Smooth muscle cell (in vitro differentiated cells): ENCODE measurements around the gene GFAP. TPM values are rescaled to one million over a fixed set of nuclear protein-coding genes. Genes with fewer than 3 reads are reported as not detected.

Source experiments
- DNase-seq: peaks from one replicate; lab custom pipeline; 2025; ENCODE audit not compliant: unreplicated experiment; lab: John Stamatoyannopoulos, UW
- H2AFZ ChIP-seq: fragments of 200-600 bp; sonication (generic); 2 replicates; pipeline ENCODE4 v1.6.0; 2016; ENCODE audit warnings: antibody characterized with exemption, low read depth, mild to moderate bottlenecking
- H3F3A ChIP-seq: fragments of 200-600 bp; sonication (generic); 2 replicates; pipeline ENCODE4 v1.6.0; 2017; ENCODE audit warnings: antibody characterized with exemption, low read depth
- H3K27ac ChIP-seq: fragments of 200-600 bp; sonication (generic); 2 replicates; pipeline ENCODE4 v1.5.1; 2016; ENCODE audit warnings: low read depth, mild to moderate bottlenecking
- H3K27me3 ChIP-seq: fragments of 200-600 bp; sonication (generic); 2 replicates; pipeline ENCODE4 v1.6.1; 2016; ENCODE audit warnings: low read depth, mild to moderate bottlenecking
- H3K36me3 ChIP-seq: fragments of 200-600 bp; sonication (generic); 2 replicates; pipeline ENCODE4 v1.5.1; 2016; ENCODE audit warnings: low read depth
- H3K4me1 ChIP-seq: fragments of 200-600 bp; sonication (generic); 2 replicates; pipeline ENCODE4 v1.5.1; 2016; ENCODE audit warnings: low read depth
- H3K4me2 ChIP-seq: fragments of 200-600 bp; sonication (generic); 2 replicates; pipeline ENCODE4 v1.6.0; 2016; ENCODE audit warnings: mild to moderate bottlenecking
- H3K4me3 ChIP-seq: fragments of 200-600 bp; sonication (generic); 2 replicates; pipeline ENCODE4 v1.5.1; 2016; ENCODE audit warnings: mild to moderate bottlenecking
- H3K79me2 ChIP-seq: fragments of 200-600 bp; sonication (generic); 2 replicates; pipeline ENCODE4 v1.6.0; 2016; ENCODE audit warnings: low read depth, mild to moderate bottlenecking
- H3K9ac ChIP-seq: fragments of 200-600 bp; sonication (generic); 2 replicates; pipeline ENCODE4 v1.6.0; 2016; ENCODE audit warnings: low read depth
- H3K9me3 ChIP-seq: fragments of 200-600 bp; sonication (generic); replicated peaks from 2 replicates; pipeline ENCODE4 v1.5.1; 2016; ENCODE audit warnings: low read depth
- H4K20me1 ChIP-seq: fragments of 200-600 bp; sonication (generic); 2 replicates; pipeline ENCODE4 v1.6.0; 2016; ENCODE audit warnings: low read depth
- CTCF ChIP-seq: fragments of 200-600 bp; sonication (generic); IDR thresholded peaks from 2 replicates; pipeline ENCODE4 v1.5.1; 2017; ENCODE audit warnings: borderline replicate concordance, mild to moderate bottlenecking, antibody characterized with exemption; ENCODE audit not compliant: insufficient read depth, poor library complexity, severe bottlenecking
- WGBS: methylation state at CpG from one replicate; pipeline ENCODE4 v1.1.7; 2016; ENCODE audit warnings: low lambda C conversion rate; 5-methylcytosine and 5-hydroxymethylcytosine counted together
- polyA plus RNA-seq: library from polyadenylated mRNA; unstranded; fragments of >200 nt; fragmentation: Nextera tagmentation; extraction: Ambion mirVana; gene quantifications from 2 replicates; pipeline ENCODE4 v1.2.1, GENCODE V29; 2016
- total RNA-seq: library from RNA; depleted of rRNA; stranded (reverse); fragments of >200 nt; gene quantifications from 2 replicates; pipeline ENCODE4 v1.2.3, GENCODE V29; 2014

GFAP gene
- total and polyA plus RNA-seq, 2 experiments from 2014 or later = 0.04 to 0.64 TPM

- Histone ChIP-seq H3K4me2 (no peak overlapping the region), H3K27ac (no peak overlapping the region), H3K4me1 (peaks cover 4% of the 10 kb centered on the region), H3F3A (no peaks in the 10 kb centered on the region), H3K27me3 (no peaks in the 10 kb centered on the region), H4K20me1 (no peaks in the 10 kb centered on the region), H3K4me3 (no peak overlapping the region), H2AFZ (no peak overlapping the region), H3K36me3 (no peaks in the 10 kb centered on the region), H3K79me2 (no peaks in the 10 kb centered on the region), H3K9ac (no peak overlapping the region), H3K9me3 (no peaks in the 10 kb centered on the region)
- no peak for TF ChIP-seq CTCF
- WGBS = 90% methylated on average over 19 of the region's 19 CpGs
- DNase-seq = no peak
Observed at GRCh38 chr17:44922746-44923470, 7.6 kb upstream of the GFAP start.

- Histone ChIP-seq H3K27me3 (no peaks in the 10 kb centered on the region), H3K4me1 (peaks cover 4% of the 10 kb centered on the region), H3K9ac (no peak overlapping the region), H3K4me3 (no peak overlapping the region), H3F3A (no peaks in the 10 kb centered on the region), H2AFZ (no peak overlapping the region), H3K79me2 (no peaks in the 10 kb centered on the region), H3K27ac (no peak overlapping the region), H3K9me3 (no peaks in the 10 kb centered on the region), H3K36me3 (no peaks in the 10 kb centered on the region), H4K20me1 (no peaks in the 10 kb centered on the region), H3K4me2 (no peak overlapping the region)
- 92% methylated on average over 6 of the region's 6 CpGs for WGBS
- DNase-seq = no peak
- TF ChIP-seq CTCF = no peak
Observed at GRCh38 chr17:44922136-44922535, 6.8 kb upstream of the GFAP start.

- no peaks in the 10 kb centered on the region for H3K27me3 ChIP-seq
- H3K9me3 ChIP-seq = no peaks in the 10 kb centered on the region
- no peak overlapping the region for H3K9ac ChIP-seq
- H2AFZ ChIP-seq = no peak overlapping the region
- no peaks in the 10 kb centered on the region for H4K20me1 ChIP-seq
- H3F3A ChIP-seq = no peaks in the 10 kb centered on the region
- DNase-seq = no peak
- H3K4me3 ChIP-seq = no peak overlapping the region
- no peaks in the 10 kb centered on the region for H3K36me3 ChIP-seq
- no peak for TF ChIP-seq CTCF
- peaks cover 4% of the 10 kb centered on the region for H3K4me1 ChIP-seq
- H3K79me2 ChIP-seq = no peaks in the 10 kb centered on the region
- H3K4me2 ChIP-seq = no peak overlapping the region
- WGBS = 51% methylated on average over 11 of the region's 11 CpGs
- H3K27ac ChIP-seq = no peak overlapping the region
Observed at GRCh38 chr17:44921122-44921882, 6.0 kb upstream of the GFAP start.
